Heart right ventricle (tissue), 16 donors: ENCODE data around the gene IL1RAPL2. TPM values are rescaled to one million over a fixed set of nuclear protein-coding genes. Genes with fewer than 3 reads are reported as not detected.
A peak's percentile ranks its signal among the peaks of the same experiment; 100 is the strongest.

Experiments used
- ATAC-seq, 8 donors: fragments of 200-7000 bp; cut with Tn5 transposase; one replicate each; pipeline ENCODE4 v1.9.1; 2020; ENCODE audit warnings: mild to moderate bottlenecking in 8 of 8, moderate library complexity in 8 of 8, moderate number of reproducible peaks in 1 of 8
- DNase-seq, 2 donors: peaks; one replicate each; pipeline ENCODE4 v3.0.0-alpha.2; 2020
- H3K27ac ChIP-seq, 10 donors: fragments of 200-600 bp; sonication (generic) in 2 of 10; one replicate each; pipeline versions ENCODE4 v1.5.0 to v1.8.0; 2020 to 2022; ENCODE audit warnings: mild to moderate bottlenecking in 3 of 10
- H3K27me3 ChIP-seq, 7 donors: fragments of 200-600 bp; one replicate each; pipeline ENCODE4 v1.8.0; 2021 to 2022; ENCODE audit warnings: mild to moderate bottlenecking in 2 of 7
- H3K36me3 ChIP-seq, 9 donors: fragments of 200-600 bp; sonication (generic) in 1 of 9; one replicate each; pipeline versions ENCODE4 v1.5.0 to v1.8.0; 2020 to 2022; ENCODE audit warnings: mild to moderate bottlenecking in 2 of 9
- H3K4me1 ChIP-seq, 9 donors: fragments of 200-600 bp; sonication (generic) in 1 of 9; one replicate each; pipeline versions ENCODE4 v1.5.0 to v1.8.0; 2020 to 2022; ENCODE audit warnings: mild to moderate bottlenecking in 4 of 9
- H3K4me3 ChIP-seq, 10 donors: fragments of 200-600 bp; sonication (generic) in 2 of 10; one replicate each; pipeline versions ENCODE4 v1.5.0 to v1.8.0; 2020 to 2022; ENCODE audit warnings: mild to moderate bottlenecking in 7 of 10, moderate library complexity in 2 of 10
- H3K9me3 ChIP-seq, 11 donors: fragments of 200-600 bp in 10 of 11; sonication (generic) in 2 of 11; one replicate each; pipeline versions ENCODE4 v1.5.0 to v1.8.0; 2013 to 2022; ENCODE audit warnings: mild to moderate bottlenecking in 2 of 11, control low read depth in 1 of 11, moderate library complexity in 1 of 11
- WGBS, 2 donors: extraction: QIAGEN DNeasy Blood & Tissue Kit; methylation state at CpG; one replicate each; pipeline ENCODE4 v1.1.7; 2013; ENCODE audit warnings: inconsistent platforms in 1 of 2; 5-methylcytosine and 5-hydroxymethylcytosine counted together
- intact Hi-C, 10 donors: fragments of 100-400 bp; cut with DNase I; formaldehyde crosslinking; loops; one replicate each; pipeline versions ENCODE4 v1.11.1 to v1.14.2; 2022
- polyA plus RNA-seq, 2 donors: library from polyadenylated mRNA; stranded (reverse); fragments of 200-250 nt; gene quantifications; one replicate each; pipeline ENCODE4 v1.2.3, GENCODE V29; 2013
- total RNA-seq, 10 donors: library from RNA; stranded (reverse); fragmentation: NEBNext Ultra II Directional in 3 of 10; extraction: Animal tissue kit (Norgen Biotek cat#: 25700) in 3 of 10; gene quantifications; one replicate each; pipeline versions ENCODE4 v1.2.1 to v1.2.4, GENCODE V29; 2021 to 2023
- TF ChIP-seq, protein P1 (sequence below), 9 donors: fragments of 200-600 bp; sonication (generic) in 2 of 9; IDR thresholded peaks; one replicate each; pipeline versions ENCODE4 v1.5.0 to v1.8.0; 2021 to 2022; ENCODE audit warnings: antibody characterized with exemption in 9 of 9, mild to moderate bottlenecking in 5 of 9, moderate library complexity in 1 of 9
- donor health status: Arrhythmogenic right ventricular cardiomyopathy.
- donor health status: ischemic (EF 13 %, LVEDD 7.1; RV severe dilation, severe dysfunction).
- donor health status: healthy with polysubstance abuse.
- donor health status: DM: no; HTN: yes; CAD: no.
- donor health status: DM: no; HTN: no; CAD: no.
- donor health status: ischemic (EF 25% LVEDD 6.9; RV normal size, moderate dysfunction).
- donor health status: ischemic (EF 25% LVEDD 5.7; RV mildly dilated, moderate dysfunction).
- donor health status: healthy.
- donor health status: DM: yes; HTN: yes; CAD: no.
- donor health status: Ischemic cardiomyopathy.
- donor health status: ischemic (EF 35%, LVEDD 5.7; RV mildly dilated, moderate dysfunction).
- donor health status: nonischemic (EF 11% LVEDD 7.7; RV severe dilation, severe dysfunction).
- donor health status: DM: yes; HTN: yes; CAD: no.
- donor health status: PGD.
- donor health status: ischemic (EF 29% LVEDD 5.4; RV normal size, mild dysfunction).
- donor health status: nonischemic (EF 23%, LVEDD 6.1; RV moderate dilation, normal function).

Gene IL1RAPL2
- total and polyA plus RNA-seq, 12 donors: 0.01 TPM; not detected in 11

DNA sequence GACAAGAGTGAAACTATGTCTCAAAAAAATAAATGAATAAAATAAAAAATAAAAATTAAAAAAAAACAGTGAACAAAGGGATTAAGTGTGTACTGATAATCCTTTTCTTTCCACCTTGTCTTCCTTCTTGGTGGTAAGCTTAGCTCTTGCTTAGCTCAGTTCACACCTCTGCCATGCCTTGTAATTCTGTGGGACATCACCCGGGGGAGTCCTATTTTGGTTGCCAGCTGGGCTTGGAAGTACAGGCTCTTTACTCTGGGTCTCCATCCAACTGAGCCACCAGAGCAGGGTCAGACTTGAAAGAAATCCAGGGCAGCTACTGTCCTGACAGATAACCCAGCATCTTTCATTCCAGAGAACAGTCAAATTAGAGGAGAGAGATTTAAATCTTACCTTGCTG lies 858.7 kb downstream of the IL1RAPL2 start:
- H3K9me3 ChIP-seq: peaks cover 0 to 14% (median 0%) of the 10 kb centered on the region in 11 donors
- H3K36me3 ChIP-seq: no peaks in the 10 kb centered on the region
- DNase-seq (peak in 1 of 2 donors; percentile 2), ATAC-seq (no peak)
- WGBS, 2 donors: 29 to 40% methylated on average over 1 of the region's 1 CpG
- no peak overlapping the region for H3K4me3 ChIP-seq
- no peaks in the 10 kb centered on the region for H3K4me1 ChIP-seq
- intact Hi-C loops: no loop called here
- no peak overlapping the region for H3K27ac ChIP-seq
- H3K27me3 ChIP-seq: peaks cover 0 to 5% (median 0%) of the 10 kb centered on the region in 7 donors
- TF ChIP-seq, protein P1, sequence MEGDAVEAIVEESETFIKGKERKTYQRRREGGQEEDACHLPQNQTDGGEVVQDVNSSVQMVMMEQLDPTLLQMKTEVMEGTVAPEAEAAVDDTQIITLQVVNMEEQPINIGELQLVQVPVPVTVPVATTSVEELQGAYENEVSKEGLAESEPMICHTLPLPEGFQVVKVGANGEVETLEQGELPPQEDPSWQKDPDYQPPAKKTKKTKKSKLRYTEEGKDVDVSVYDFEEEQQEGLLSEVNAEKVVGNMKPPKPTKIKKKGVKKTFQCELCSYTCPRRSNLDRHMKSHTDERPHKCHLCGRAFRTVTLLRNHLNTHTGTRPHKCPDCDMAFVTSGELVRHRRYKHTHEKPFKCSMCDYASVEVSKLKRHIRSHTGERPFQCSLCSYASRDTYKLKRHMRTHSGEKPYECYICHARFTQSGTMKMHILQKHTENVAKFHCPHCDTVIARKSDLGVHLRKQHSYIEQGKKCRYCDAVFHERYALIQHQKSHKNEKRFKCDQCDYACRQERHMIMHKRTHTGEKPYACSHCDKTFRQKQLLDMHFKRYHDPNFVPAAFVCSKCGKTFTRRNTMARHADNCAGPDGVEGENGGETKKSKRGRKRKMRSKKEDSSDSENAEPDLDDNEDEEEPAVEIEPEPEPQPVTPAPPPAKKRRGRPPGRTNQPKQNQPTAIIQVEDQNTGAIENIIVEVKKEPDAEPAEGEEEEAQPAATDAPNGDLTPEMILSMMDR (IDR thresholded peaks at IDR 0.05): no peak

DNA sequence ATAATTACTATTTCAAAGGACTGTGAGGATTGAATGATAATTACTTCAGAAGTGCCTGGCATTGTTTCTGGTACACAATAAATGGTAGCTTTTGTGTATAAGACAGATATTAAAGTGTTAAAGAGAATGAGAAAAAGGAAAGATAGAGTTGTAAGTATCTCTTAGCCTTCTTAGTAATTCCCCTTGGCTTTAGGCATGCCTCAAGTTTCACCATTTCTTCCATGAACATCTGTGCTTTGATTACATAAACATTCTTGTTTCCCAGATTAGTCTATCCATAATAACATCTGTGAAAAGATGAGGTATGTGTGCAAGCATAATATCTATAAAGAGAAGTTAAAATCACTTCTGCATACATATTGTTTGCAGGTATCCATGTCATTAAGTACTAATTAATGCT lies 885.4 kb downstream of the IL1RAPL2 start:
- Histone ChIP-seq H3K9me3 (peaks cover 0 to 7% (median 0%) of the 10 kb centered on the region in 11 donors), H3K27ac (no peak overlapping the region), H3K36me3 (no peaks in the 10 kb centered on the region), H3K27me3 (no peaks in the 10 kb centered on the region), H3K4me1 (no peaks in the 10 kb centered on the region), H3K4me3 (no peak overlapping the region)
- no peak for ATAC-seq
- DNase-seq: no peak
- TF ChIP-seq, protein P1 (IDR thresholded peaks at IDR 0.05): no peak
- intact Hi-C loops: no loop called here

DNA sequence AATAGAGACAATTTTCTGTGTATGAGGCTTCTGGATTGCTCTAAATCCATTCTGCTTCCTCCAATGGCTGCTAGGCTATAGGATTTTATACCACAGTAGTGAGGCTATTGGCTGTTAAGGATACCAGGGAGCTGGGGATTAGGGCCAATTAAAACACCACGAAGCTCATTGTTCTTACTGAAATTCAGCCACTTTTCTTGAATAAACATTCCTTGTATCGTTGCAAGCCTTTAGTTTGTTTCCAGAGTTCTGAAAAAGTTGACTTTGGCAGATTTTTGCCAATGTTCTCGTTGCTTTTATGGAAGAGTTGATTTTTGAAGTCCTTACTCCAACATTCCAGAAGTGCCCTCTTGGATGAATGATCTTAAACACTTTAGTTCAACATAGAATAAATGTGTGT lies 892.8 kb downstream of the IL1RAPL2 start:
- DNase-seq (no peak), ATAC-seq (no peak)
- Histone ChIP-seq H3K27me3 (peaks cover 0 to 33% (median 0%) of the 10 kb centered on the region in 7 donors), H3K4me3 (no peak overlapping the region), H3K4me1 (no peaks in the 10 kb centered on the region), H3K36me3 (no peaks in the 10 kb centered on the region), H3K27ac (no peak overlapping the region), H3K9me3 (peaks cover 0 to 7% (median 0%) of the 10 kb centered on the region in 11 donors)
- WGBS, 2 donors: 53 to 70% methylated on average over 3 of the region's 3 CpGs
- intact Hi-C loops: no loop called here
- TF ChIP-seq, protein P1 (IDR thresholded peaks at IDR 0.05): no peak

DNA sequence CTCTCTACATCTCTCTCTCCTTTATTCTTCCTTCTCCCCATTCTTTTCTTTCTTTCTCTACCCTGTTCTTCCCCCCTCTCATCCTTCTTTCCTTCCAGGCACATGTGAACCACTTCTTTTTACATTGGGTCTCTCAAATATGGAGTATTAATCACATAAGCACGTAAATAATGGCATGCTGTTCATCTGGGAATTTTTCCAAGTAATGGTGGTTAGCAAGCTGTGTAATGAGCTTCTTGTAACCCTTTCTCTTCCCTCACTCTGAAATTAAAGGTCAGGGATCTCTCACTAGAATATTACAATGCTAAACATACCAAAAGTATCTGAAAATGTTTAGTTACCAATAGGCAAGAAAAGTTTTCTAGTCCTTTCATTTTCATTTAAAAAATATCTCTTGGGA lies 894.4 kb downstream of the IL1RAPL2 start:
- intact Hi-C loops: no loop called here
- 3 to 8% methylated on average over 1 of the region's 1 CpG for WGBS, 2 donors
- no peak overlapping the region for H3K27ac ChIP-seq

More for the DNA sequence above, 894.4 kb downstream of the IL1RAPL2 start:
- H3K4me1 ChIP-seq: no peaks in the 10 kb centered on the region
- no peaks in the 10 kb centered on the region for H3K36me3 ChIP-seq
- H3K9me3 ChIP-seq: peaks cover 0 to 3% (median 0%) of the 10 kb centered on the region in 11 donors
- no peak overlapping the region for H3K4me3 ChIP-seq
- TF ChIP-seq, protein P1 (IDR thresholded peaks at IDR 0.05): no peak
- DNase-seq (no peak), ATAC-seq (no peak)
- H3K27me3 ChIP-seq: peaks cover 0 to 33% (median 0%) of the 10 kb centered on the region in 7 donors
